Esophagus muscularis mucosa (tissue), 4 donors: ENCODE data around the gene SLC6A18. TPM values are rescaled to one million over a fixed set of nuclear protein-coding genes. Genes with fewer than 3 reads are reported as not detected.

Source experiments
- DNase-seq: peaks from one replicate; pipeline ENCODE4 v3.0.0-alpha.2; 2017; ENCODE audit errors: extremely low spot score
- H3K27ac ChIP-seq, 4 donors: fragments of 200-600 bp; sonication (generic); replicated peaks in 1 of 4; 1 replicate in 3 of 4; 2 replicates in 1 of 4; pipeline ENCODE4 v1.5.1; 2016 to 2019; ENCODE audit warnings: mild to moderate bottlenecking in 1 of 4
- H3K27me3 ChIP-seq, 4 donors: fragments of 200-600 bp; sonication (generic); one replicate each; pipeline versions ENCODE4 v1.5.1 to v1.6.0; 2016 to 2019
- H3K36me3 ChIP-seq, 4 donors: fragments of 200-600 bp; sonication (generic); one replicate each; pipeline ENCODE4 v1.5.1; 2016 to 2019
- H3K4me1 ChIP-seq, 4 donors: fragments of 200-600 bp; sonication (generic); one replicate each; pipeline ENCODE4 v1.5.1; 2016 to 2019
- H3K4me3 ChIP-seq, 4 donors: fragments of 200-600 bp; sonication (generic); 1 replicate in 2 of 4; 2 replicates in 2 of 4; pipeline ENCODE4 v1.5.1; 2016 to 2019; ENCODE audit warnings: mild to moderate bottlenecking in 4 of 4, moderate library complexity in 1 of 4
- H3K9me3 ChIP-seq, 4 donors: fragments of 200-600 bp; sonication (generic); 1 replicate in 3 of 4; 2 replicates in 1 of 4; pipeline ENCODE4 v1.5.1; 2016 to 2019
- EP300 ChIP-seq: sonication (generic); formaldehyde crosslinking; IDR thresholded peaks from one replicate; pipeline ENCODE4 v1.6.1; 2017; ENCODE audit warnings: antibody characterized with exemption
- POLR2A ChIP-seq: fragments of 450-650 bp; IDR thresholded peaks from one replicate; pipeline ENCODE4 v1.6.1; 2017; ENCODE audit warnings: antibody characterized with exemption, moderate library complexity, mild to moderate bottlenecking, low read depth
- POLR2AphosphoS5 ChIP-seq, 2 donors: sonication (generic); formaldehyde crosslinking; IDR thresholded peaks; one replicate each; pipeline ENCODE4 v1.6.1; 2017; ENCODE audit warnings: antibody characterized with exemption in 2 of 2
- WGBS: methylation state at CpG from one replicate; pipeline ENCODE4 v1.1.5; 2018; 5-methylcytosine and 5-hydroxymethylcytosine counted together
- intact Hi-C: fragments of 100-400 bp; cut with DNase I; formaldehyde crosslinking; loops from one replicate; pipeline ENCODE4 v1.15.1; 2023
- total RNA-seq, 4 donors: library from RNA; depleted of rRNA; stranded (reverse); fragments of >200 nt; gene quantifications; one replicate each; pipeline versions ENCODE4 v1.1.0 to v1.2.1, GENCODE V29; 2016
- TF ChIP-seq, protein P1 (sequence below), 3 experiments: fragments of 200-600 bp in 2 of 3; fragments of 450-650 bp in 1 of 3; sonication (generic) in 2 of 3; IDR thresholded peaks; one replicate each; pipeline ENCODE4 v1.5.1; 2017 to 2019; ENCODE audit warnings: antibody characterized with exemption in 3 of 3, mild to moderate bottlenecking in 2 of 3, moderate library complexity in 1 of 3

Gene SLC6A18
- total RNA-seq, 4 donors from 2014 or later: not detected

DNA sequence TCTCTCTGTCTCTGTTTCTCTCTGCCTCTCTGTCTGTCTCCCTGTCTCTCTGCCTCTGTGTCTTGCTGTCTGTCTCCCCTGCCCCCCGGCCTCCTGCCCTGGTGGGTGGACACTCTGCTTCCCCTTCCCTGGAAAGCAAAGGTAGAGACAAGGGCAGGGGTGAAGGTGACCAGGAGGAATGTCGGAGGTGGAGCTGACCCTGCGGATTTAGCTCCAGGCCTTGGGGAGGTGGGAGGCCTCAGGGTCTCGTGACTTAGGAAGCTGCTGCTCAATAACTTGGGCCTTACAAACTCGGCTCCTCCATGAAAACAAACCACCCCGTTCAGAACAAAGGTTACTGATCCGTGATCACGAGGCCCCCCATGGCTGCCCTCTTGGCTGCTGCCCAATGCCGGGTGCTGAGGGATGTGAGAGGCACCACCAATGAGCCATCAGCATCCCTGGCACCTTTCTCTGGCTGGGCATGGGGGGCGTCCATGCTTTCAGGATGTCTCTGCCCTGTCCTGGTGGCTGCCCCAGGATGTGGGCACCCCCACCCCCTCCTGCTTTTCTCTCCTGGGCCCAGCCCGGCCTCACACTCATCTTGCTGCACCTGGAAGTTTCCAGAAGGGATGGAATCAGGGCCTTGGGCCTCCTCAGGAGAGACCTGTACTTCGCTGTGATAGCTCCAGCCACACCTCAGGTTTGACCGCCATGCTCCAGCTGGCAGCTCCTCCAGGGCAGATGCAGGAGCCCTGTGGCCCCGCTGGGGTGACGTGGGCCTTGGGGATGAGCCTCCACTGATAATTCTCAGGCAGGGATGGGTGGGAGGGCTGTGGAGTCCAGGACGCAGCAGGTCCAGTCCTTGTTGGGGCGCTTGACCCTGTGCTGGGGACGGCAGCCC is 38.6 kb upstream of the SLC6A18 start:
- 63% methylated on average over 8 of the region's 18 CpGs for WGBS
- Histone ChIP-seq H3K4me3 (no peak overlapping the region), H3K27ac (no peak overlapping the region), H3K4me1 (peaks cover 3 to 16% (median 14%) of the 10 kb centered on the region in 4 donors), H3K27me3 (peaks cover 0 to 54% (median 2%) of the 10 kb centered on the region in 4 donors), H3K36me3 (no peaks in the 10 kb centered on the region), H3K9me3 (no peaks in the 10 kb centered on the region)
- intact Hi-C loops: no loop called here
- no peak for DNase-seq
- TF ChIP-seq POLR2A (no peak), POLR2AphosphoS5 (IDR thresholded peaks at IDR 0.05) (no peak), EP300 (no peak)
- TF ChIP-seq, protein P1, sequence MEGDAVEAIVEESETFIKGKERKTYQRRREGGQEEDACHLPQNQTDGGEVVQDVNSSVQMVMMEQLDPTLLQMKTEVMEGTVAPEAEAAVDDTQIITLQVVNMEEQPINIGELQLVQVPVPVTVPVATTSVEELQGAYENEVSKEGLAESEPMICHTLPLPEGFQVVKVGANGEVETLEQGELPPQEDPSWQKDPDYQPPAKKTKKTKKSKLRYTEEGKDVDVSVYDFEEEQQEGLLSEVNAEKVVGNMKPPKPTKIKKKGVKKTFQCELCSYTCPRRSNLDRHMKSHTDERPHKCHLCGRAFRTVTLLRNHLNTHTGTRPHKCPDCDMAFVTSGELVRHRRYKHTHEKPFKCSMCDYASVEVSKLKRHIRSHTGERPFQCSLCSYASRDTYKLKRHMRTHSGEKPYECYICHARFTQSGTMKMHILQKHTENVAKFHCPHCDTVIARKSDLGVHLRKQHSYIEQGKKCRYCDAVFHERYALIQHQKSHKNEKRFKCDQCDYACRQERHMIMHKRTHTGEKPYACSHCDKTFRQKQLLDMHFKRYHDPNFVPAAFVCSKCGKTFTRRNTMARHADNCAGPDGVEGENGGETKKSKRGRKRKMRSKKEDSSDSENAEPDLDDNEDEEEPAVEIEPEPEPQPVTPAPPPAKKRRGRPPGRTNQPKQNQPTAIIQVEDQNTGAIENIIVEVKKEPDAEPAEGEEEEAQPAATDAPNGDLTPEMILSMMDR (IDR thresholded peaks at IDR 0.05): no peak

DNA sequence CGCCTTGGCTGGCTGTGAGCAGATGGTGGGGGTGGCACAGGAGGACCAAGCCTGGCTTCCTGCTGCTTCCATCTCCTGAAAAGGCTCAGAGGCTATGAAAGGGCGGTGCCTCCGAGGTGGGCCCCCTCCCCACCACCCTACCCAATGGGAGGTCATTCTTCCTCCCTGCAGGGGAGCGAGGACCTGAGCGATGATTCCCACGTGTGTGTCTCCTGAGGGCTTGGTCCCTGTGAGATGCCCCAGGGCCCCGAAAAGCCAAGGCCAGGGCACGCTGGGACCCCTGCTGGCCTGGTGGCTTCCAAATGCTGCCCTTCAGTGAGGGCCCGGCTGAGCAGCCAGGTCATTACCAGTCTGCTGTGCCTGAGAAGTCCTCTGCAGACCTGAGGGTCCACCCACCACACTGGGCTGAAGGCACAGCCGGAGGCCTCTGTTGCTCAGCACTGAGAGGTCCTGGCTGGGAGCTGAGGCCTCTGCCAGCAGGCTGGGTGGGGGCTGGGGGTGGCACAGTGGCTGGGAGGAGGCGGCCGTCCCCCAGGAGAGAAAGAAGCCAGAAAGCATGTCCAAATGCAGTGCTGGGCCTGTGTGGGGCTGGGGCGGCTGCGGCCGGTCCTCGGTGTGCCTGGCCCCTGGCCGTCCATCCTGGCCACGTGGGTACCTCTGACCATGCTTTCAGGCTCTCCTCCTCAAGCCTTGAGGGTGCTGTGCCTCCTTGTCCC is 37.8 kb upstream of the SLC6A18 start:
- TF ChIP-seq EP300: no peak
- H3K27ac ChIP-seq: no peak overlapping the region
- no peak overlapping the region for H3K4me3 ChIP-seq
- DNase-seq: no peak
- H3K36me3 ChIP-seq: no peaks in the 10 kb centered on the region
- H3K9me3 ChIP-seq: no peaks in the 10 kb centered on the region
- intact Hi-C loops: no loop called here
- peaks cover 3 to 14% (median 13%) of the 10 kb centered on the region in 4 donors for H3K4me1 ChIP-seq
- WGBS: 100% methylated on average over 7 of the region's 18 CpGs
- peaks cover 0 to 51% (median 2%) of the 10 kb centered on the region in 4 donors for H3K27me3 ChIP-seq

DNA sequence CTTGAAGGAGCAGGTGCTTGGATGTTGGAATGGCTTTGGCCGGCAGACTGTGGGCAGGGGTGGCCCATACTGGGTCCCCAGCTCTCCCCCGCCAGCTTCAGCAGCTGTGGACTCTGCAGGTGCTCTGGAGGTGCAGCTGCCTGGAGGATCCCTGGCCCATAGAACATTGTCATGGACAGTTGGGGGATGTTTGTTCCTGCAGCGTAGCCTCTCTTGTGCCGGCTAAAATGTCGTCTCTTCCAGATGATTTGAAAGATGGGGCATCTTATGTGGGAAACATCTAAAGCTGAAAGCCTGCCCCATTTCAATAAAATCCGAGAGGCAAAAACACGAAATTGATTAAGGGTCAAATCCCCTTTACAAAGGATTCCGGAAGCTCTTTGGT is 37.2 kb upstream of the SLC6A18 start:
- Histone ChIP-seq H3K27ac (no peak overlapping the region), H3K4me3 (no peak overlapping the region), H3K27me3 (peaks cover 0 to 51% (median 2%) of the 10 kb centered on the region in 4 donors), H3K4me1 (peaks cover 0 to 9% (median 8%) of the 10 kb centered on the region in 4 donors), H3K36me3 (no peaks in the 10 kb centered on the region), H3K9me3 (no peaks in the 10 kb centered on the region)
- intact Hi-C loops: no loop called here
- no peak for DNase-seq
- no peak for TF ChIP-seq EP300
- TF ChIP-seq POLR2AphosphoS5 (IDR thresholded peaks at IDR 0.05): no peak
- no peak for TF ChIP-seq POLR2A
- TF ChIP-seq, protein P1 (IDR thresholded peaks at IDR 0.05): no peak
- whole genome bisulfite sequencing: 94% methylated on average over 8 of the region's 8 CpGs

DNA sequence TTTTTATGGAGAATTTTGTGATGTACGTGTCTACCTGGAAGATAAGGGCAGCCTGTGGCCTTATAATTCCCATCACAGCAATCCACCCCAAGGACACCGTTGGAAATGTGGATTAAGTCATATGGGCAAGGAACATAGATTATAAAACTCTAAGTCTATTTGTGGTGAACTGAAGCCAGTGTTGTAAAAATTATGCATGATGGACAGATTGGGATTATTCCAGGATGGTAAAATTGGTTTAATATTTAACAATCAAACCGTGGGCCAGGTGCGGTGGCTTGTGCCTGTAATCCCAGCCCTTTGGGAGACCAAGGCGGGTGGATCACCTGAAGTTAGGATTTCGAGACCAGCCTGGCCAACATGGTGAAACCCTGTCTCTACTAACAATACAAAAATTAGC is 36.7 kb upstream of the SLC6A18 start:
- no peak for TF ChIP-seq POLR2AphosphoS5 (IDR thresholded peaks at IDR 0.05)
- no peak for TF ChIP-seq POLR2A
- TF ChIP-seq, protein P1 (IDR thresholded peaks at IDR 0.05): no peak
- no peak for TF ChIP-seq EP300
- no peaks in the 10 kb centered on the region for H3K36me3 ChIP-seq
- peaks cover 0 to 55% (median 2%) of the 10 kb centered on the region in 4 donors for H3K27me3 ChIP-seq
- WGBS: 60% methylated on average over 6 of the region's 6 CpGs
- H3K4me3 ChIP-seq: no peak overlapping the region
- no peak for DNase-seq
- intact Hi-C loops: no loop called here
- H3K9me3 ChIP-seq: no peaks in the 10 kb centered on the region
- no peak overlapping the region for H3K27ac ChIP-seq
- peaks cover 0 to 3% (median 3%) of the 10 kb centered on the region in 4 donors for H3K4me1 ChIP-seq

DNA sequence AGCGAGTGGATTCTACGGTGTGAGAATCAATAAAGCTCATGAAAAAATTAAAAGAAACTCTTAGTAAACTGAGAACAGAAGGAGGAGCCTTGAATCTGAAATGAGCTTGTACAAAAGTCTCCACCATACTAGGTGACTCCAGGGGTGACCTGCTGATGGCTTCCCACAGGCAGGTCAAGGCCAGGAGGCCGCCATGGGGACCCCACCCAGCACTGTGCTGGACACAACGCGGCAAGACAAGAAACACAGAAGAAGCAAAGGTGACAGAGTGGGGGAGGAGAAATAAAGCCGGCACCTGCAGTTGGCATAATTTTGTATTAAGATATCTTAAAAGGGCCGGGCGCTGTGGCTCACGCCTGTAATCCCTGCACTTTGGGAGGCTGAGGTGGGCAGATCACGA is 35.9 kb upstream of the SLC6A18 start:
- Histone ChIP-seq H3K4me1 (no peaks in the 10 kb centered on the region), H3K9me3 (no peaks in the 10 kb centered on the region), H3K4me3 (no peak overlapping the region), H3K36me3 (no peaks in the 10 kb centered on the region), H3K27ac (no peak overlapping the region), H3K27me3 (peaks cover 0 to 61% (median 2%) of the 10 kb centered on the region in 4 donors)
- TF ChIP-seq, protein P1 (IDR thresholded peaks at IDR 0.05): no peak
- TF ChIP-seq EP300: no peak
- no peak for TF ChIP-seq POLR2AphosphoS5 (IDR thresholded peaks at IDR 0.05)
- no peak for TF ChIP-seq POLR2A
- no peak for DNase-seq
- intact Hi-C loops: no loop called here
- WGBS: 85% methylated on average over 10 of the region's 10 CpGs
